Measurements from ENCODE around the gene PRX.
"Not testable (repeated sequence)": the region's sequence is repeated elsewhere in the genome, so short reads cannot be mapped to it uniquely, and the experiment has no call there.

The PRX gene

DNA sequence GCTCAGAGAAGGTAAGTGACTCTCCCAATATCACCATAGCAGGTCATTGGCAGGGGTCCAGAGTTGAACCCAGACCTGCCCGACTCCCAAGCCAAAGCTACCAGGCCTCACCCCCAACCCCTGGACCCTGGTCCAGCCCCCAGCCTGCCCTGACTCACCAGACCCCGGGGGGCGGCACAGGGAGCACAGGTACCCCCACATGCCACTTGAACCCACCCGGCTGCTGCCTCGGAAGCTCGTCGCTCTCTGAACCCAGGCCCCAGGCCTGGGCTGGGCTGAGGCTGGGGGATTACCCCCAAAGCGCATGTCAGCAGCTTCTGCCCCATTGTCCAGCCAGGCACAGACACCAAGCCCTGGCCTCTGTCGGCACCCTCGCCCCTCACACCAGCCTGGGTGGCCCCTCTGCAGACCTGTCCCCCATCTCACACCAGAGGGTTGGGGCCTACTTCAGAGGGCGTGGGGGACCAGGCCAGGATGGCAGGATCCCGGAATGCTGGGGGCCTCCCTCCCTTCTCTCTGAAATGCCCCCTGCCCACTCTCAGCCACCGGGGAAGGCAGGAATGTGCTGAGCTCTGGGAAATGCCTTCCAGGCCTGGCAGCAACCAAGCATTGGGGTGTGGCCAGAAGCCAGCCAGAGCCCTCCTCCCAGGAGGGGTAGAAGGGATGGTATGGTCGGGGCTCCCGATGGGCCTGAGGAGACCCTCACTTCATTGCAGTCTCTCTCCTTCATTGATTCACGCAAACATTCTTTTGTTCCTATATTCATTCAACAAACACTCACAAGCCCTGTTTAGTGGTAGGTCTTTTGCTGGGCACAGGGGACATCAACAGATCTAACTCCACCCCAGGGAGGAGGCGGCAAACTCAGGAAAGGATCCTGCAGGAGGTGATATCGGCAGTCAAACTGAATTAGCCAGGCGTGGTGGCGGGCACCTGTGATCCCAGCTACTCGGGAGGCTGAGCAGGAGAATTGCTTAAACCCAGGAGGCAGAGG is 1.7 kb upstream of the PRX start:
- no peak for FAIRE-seq

DNA sequence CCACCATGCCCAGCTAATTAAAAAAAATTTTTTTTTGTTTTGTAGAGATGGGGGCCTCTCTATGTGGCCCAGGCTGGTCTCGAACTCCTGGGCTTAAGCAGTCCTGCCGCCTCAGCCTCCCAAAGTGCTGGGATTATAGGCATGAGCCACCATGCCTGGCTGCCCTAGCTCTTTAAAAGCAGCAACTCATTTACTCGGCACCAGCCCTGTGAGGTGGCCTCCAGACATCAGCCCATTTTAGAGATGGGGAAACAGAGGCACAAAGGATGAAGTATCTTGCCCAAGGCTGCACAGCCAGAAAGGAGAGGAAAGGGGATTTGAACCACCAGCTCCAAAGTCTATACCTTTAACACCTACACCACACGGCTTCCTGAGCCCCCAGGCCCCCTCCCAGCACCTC is 312 bp downstream of the PRX start:
- no peak for FAIRE-seq

DNA sequence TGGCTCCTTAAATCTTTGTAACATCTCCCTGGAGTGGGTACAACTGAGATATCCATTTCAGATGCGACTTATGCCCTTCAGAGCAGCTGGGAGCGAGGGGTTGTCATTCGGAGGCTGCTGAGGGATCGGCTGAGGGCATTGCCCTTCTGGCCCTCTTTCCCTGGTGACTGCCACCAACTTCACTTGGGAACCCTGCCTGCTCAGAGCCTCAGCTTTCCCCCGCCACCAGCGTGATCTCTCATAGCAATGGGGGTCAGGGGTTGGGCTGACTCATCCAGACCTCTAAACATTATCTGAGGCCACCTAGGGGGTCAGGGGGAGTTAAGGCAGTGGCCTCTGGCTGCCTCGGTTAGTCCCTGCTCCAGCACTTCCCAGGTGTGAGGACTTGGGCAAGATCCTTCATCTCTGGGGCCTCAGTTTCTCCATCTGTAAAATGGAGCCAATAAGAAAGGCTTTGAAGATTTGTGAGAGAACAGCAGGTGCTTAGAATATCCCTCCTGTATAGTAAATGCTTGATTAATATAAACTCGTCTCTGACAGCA is 1.1 kb downstream of the PRX start:
- FAIRE-seq, result no peak

DNA sequence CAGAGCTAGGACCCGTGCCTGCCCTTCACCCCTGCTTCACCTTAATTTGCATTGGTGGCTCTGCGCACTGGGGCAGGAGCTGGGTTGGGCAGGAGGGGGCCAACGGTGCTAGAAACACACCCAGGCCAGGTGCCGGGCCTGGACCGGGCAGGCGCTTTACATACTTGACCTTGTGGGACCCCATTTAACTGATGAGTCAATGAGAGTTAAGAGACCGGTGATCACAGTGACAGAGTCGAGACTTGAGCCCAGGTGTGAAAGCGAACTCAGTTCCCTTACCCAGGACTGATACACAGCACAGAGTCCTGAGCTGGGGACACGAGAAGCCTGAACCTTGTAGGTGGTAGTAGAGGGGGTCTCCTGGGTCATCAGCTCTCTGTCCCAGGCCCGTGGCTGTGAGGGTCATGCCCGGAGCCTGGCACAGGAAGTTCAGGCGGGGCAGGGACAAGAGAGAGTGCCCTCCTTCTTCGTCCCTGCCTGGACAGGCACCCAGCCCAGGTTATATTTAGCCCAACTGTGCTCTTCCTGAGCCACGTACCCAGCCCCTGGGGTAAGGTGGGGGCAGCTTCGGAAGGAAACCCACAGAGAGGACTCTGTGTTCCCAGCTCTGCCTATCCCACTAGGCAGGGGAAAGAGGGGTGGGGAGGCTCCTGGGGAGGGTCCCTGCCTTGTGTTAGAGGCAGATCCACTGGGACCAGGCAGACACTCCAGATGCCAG is 1.9 kb downstream of the PRX start:
- FAIRE-seq, result no peak

DNA sequence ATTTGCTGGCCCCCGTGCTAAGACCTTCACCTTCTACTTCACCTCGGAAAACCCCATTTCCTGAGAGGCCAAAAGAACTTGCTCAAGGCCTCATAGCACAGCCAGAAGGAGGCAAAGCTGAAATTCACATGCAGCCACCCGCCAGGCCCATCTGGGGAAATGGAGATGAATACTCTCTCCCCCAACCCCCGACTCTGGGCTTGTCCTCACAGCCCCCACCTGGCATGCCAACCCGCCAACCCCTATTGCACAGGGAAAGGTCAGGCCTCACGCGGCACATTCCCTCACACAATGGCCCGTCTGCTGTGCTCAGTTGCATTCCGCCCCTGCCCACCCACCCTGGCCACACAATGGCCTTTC is 3.2 kb downstream of the PRX start:
- no peak for FAIRE-seq

DNA sequence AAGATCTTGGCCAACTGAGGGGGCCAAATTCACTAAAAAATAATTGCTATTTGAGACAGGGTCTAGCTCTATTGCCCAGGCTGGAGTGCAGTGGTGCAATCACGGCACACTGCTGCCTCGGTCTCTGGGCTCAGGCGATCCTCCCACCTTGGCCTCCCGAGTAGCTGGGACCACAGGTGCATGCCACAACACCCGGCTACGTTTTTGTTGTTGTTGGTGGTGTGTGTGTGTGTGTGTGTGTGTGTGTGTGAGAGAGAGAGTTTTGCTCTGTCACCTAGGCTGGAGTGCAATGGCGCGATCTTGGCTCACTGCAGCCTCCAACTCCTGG is 4.6 kb downstream of the PRX start:
- not testable (repeated sequence) for FAIRE-seq

DNA sequence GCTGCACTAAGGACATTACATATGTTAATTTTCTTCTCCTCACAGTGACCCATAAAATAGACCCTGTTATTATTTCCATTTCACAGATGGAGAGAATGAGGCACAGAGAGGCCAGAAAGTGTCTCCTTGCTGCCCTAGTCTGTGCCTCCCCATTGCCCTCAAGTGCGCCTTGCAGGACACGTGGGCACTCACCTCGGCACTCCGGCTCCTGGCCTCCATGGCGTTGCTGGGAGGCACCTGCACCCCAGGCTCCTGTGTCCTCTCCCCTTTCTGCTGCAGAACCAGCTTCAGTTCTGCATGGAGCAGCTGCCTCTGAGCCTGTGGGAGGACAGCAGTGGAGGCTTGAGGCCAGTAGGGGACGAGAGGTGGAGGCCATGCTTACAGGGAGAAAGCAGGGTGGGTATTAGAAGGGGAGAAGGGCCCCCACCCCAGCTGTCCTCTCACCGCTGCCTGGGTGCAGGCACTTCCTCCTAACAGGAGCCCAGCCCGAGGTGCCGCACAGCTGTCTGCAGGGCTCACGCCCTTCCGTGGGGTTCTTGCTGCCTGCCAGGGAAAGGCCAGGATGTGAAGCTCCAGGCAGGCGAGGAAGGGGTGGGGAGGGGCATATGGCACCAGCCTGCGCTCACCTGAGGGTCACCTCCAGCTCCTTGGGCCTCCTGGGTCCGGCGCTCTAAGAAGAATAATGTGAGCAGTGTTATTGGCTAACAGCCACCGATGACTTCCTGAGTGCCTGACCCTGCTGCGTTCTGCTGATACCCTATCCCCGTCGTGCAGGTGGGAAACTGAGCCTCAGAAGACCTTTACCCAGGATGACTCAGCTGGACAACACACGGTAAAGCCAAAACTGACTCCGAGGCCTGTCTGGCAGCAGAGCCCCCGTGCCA is 5.2 kb downstream of the PRX start:
- no peak for FAIRE-seq

DNA sequence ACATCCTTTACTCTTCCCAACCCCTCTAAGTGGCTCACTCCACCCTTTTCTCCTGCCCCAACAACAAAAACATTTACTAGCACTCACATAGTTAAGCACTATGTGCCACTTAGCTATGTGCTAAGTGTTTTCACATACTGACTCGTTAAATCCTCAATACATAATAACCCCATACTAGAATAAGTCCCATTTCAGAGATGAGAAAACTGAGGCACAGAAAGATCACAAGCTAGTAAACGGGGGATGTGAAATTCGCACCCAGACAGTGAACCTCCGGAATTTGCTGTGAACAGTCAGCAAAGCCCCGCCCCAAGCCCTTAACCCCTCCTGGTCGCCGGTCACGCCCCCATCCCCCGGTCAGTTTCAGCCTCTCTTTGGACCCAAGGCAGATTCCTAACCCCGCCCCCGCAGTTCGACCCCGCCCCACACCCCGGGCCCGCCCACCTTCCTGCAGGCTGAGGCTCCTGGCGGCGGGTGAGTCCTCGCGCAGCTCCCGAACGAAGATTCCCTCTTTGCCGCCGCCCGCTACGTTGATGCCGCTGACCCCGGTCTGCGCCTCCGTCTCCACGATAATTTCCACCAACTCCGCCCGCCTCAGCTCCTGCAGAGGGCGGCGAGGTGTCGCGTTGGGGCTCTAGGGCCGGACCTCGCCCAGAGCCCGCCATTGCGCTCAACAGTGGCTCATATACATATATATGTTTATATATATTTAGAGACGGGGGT is 9.8 kb downstream of the PRX start:
- FAIRE-seq, result no peak

DNA sequence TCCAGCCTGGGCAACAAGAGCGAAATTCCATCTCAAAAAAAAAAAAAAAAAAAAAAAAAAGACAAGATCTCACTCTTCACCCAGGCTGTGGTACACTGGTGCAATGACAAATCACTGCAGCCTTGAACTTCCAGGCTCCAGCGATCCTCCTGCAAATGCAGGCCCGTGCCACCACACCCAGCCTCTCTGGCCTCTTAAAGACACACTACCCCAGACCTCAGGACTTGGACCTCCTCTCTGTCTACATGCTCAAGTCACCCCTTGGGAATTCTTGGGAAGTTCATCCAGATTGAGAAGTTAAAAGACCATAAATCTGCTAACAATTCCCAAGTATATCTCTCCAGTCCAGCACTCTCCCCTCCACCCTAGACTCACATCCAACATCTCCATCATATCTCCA is 12.6 kb downstream of the PRX start:
- no peak for FAIRE-seq

DNA sequence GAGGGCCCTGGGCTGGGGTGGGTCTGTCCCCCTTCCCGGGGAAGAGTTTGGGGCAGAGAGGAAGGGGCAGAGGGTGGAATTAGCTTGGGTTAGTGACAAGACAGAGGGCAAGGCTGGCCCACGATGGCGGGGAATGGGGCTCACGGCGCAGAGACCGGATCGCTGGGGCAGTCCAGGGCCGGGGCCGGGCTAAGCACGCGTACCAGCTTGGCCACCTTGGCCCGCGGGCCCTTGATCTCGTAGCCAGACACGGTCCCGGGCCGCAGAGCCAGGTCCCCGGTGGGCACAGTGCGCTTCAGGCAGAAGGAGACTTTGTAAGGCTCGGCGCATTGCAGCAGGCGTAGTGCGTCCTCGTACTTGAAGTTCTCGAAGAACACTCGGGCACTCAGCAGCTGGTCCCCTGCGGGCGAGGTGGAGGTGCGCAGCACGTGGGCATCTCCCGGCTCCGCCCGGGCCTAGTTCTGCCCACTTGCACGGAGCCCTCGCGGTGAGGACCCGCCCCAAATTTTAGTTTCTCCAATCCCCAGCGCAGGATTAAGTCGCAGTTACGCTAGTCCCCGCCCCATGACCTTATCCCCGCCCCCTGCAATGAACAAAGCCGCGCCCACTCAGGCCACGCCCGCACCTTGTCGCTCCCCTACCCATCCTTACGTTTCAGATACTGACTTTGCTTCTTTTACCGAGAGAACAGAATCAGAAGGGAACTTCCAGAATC is 14.6 kb downstream of the PRX start:
- no peak for FAIRE-seq

DNA sequence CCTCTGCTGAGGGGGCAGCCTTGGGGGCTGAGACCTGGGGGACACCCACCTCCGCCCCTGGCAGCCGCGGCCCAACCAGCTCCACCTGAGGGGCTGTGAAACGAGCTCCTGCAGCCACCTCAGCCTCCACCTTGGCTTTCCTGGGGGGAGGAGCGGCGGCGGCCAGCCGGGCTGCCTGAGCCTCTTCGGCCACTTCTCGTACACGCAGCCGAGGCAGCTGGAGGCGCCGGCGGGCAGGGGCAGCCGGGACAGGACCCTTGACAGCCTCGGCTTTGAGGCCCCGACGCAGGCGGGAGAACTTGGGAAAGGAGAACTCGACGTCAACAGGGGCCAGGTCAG is 15.6 kb downstream of the PRX start:
- no peak for FAIRE-seq

DNA sequence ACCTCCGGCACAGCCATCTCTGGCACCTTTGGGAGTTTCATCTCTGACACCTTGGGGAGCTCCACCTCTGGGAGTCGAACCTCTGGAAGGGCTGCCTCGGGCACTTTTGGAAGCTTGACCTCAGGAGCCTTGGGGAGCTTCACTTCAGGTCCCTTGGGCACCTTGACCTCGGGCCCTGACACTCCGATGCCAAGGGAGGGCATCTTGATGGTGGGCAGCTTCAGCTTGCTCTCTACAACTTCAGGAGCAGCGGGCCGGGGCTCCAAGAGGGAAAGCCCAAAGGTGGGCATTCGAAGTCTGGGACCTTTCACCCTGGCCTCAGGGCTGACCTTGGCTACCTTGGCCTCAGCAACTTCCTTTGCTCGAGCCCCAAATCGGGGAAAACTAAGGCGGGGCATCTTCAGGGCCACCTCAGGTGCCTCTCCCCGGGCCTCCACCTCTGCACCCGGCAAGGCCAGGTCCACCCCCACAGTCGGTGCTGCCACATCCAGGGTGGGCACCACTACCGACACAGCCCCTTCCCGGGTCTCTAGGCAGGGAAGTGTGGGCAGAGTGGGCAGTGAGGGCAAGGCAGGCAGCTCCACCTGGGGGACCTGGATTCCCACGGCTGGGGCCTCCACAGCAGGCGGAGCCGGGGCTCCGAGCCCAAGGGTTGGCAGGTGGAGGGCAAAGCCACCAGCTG is 16.2 kb downstream of the PRX start:
- FAIRE-seq, result no peak

DNA sequence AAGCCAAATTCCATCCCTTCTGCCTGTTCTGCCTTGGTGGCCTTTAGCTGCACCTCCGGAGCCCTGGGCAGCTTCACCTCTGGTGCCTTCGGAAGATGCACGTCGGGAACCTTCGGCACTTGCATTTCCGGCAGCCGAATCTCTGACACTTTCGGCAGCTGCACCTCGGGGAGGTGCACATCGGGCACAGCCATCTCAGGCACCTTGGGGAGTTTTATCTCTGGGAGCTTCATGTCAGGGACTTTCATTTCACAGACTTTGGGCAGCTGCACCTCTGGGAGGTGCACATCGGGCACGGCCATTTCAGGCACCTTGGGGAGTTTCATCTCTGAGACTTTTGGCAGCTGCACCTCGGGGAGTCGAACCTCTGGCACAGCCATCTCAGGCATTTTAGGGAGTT is 17.2 kb downstream of the PRX start:
- FAIRE-seq, result no peak

DNA sequence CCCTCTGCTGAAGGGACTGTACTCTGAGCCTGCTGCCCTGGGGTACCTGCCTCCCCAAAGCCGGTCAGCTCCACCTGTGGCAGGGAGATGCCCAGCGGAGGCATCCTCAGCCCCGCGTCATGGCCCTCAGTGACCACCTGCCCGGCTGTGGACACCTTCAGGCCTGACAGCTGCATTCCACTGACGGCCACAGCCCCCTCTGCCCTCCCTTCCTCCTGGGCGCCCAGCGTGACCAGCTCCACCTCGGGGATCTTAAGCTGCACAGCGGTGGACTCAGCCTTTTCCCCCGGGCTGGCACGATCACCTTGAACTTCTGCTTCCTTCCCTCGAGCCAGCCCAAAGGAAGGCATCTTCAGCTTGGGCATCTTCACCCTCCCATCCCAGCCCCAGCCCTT is 18.4 kb downstream of the PRX start:
- no peak for FAIRE-seq

DNA sequence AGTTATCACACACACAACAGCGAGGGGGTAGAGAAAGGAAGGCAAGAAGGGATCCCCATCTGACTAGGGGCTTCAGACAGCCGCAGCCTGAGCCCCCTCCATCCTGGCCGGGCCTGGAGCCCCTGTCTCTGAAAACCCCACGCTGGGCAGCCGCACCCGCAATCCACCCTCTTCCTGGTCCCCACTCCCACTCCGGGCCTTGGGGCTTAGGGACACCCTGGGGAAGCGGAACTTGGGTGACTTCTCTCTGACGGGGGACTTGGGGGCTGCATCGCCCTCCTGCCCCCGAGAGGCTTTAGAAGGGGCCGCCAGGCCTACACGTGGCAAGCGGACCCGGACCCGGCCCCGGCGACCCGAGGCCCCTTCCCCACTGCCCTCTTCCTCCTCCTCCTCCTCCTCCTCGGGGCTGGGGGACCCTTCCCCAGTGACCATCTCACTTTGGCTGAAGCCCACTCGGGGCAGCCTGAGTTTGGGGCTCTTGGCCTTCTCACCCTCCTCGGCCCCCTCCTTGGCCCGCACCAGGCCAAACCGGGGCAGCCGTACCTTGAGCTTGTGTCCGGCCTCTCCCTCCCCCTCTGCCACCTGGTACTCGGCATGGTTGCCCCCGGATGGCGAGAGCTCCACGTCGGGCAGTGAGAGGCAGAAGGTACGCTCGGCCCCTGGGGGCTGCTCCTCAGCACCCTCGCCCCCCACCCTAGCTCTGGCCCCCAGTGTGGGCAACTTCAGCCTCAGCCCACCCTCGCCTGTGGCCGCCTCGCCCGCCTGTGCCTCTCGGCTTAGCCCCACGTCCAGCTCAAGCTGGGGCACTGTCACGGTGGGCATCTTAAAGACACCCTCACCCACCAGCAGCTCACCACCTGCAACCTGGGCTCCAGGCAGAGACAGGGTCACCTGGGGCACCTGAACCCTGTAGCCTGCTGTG is 19.0 kb downstream of the PRX start:
- FAIRE-seq, result no peak

DNA sequence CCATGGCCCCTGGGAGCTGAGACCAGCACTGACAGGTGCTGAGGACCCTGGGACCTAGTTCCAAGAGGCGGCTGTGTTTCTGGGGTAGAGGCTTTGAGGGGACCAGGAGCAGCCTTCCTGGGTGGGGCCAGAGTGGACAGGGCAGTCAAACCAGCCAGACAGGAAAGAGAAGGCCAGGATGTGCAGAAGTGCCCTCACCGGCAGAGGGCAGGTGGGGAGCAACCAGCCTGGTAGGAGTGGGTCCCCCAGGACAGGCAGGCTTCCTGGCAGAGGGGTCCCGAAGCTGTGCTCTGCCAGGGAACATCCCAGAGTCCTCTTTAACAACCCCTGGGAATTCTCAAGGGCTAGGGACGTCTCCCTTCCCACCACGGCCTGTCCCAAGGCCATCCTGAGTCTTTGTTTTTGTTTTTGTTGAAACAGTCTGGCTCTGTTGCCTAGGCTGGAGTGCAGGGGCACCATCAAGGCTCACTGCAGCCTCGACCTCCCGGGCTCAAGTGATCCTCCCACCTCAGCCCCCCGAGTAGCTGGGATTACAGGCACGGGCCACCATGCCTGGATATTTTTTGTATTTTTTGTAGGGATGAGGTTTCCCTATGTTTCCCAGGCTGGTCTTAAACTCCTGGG is 20.2 kb downstream of the PRX start:
- FAIRE-seq, result no peak

DNA sequence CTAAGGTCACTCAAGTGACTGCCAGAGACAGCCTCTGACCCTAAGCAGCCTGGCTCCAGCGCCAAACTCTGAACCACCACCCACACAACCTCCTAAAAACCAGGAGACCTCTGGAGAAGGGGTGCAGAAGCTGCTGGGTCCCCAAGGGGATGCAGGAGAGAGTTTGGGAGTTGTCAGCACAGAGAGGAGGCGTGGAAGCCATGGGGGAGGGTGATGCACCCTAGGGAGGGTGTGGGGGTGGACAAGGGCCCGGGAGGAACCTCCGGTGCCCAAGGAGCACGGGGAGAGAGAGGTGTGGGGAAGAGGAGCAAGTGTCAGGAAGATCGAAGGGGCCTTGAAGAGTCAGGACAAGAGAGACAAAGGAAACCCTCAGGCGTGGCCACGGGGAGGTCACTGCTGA is 21.1 kb downstream of the PRX start:
- no peak for FAIRE-seq

DNA sequence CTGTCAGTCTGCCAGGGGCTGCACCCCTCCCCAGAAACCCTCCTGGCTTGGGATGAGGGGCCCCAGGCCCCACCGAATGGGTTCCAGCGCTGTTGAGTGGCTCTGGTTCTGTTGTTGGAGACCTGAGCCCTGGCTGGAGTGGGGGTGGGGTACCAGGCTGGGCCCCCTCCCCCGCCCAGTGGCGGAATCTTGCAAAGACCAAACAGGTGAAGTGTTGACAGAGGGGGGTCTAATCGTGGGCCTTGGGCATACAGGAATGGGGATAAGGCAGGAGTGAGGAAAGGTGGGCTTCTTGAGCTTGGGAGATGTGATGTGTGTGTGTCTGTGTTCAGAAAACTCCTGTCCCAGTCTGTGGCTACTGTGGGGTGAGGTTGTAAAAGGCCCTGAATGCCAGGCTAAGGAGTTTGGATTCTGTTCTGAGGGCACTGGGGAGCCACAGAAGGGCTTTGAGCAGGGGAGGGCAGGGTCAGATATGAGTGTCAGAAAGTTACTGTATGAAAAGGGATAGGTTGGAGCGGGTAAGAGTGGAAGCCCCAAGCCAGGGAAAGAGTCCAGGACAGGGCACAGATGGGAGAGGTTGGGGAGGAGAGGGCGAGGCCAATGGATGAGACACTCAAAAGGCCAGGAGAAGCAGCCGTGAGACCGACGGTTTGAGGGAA is 23.0 kb downstream of the PRX start, which contains the start of gene HIPK4:
HIPK4 (minus strand) TSS at position 98 of the 659 bp plus-strand sequence. CDS start 279 bp downstream, outside the sequence.
- no peak for FAIRE-seq
